Dermis blood vessel endothelial cell (primary cell): ENCODE results near the gene PPM1G. TPM values are rescaled to one million over a fixed set of nuclear protein-coding genes. Genes with fewer than 3 reads are reported as not detected.
"Not testable (repeated sequence)": the region's sequence is repeated elsewhere in the genome, so short reads cannot be mapped to it uniquely, and the experiment has no call there.

ENCODE experiments used
- DNase-seq: peaks from one replicate; pipeline ENCODE4 v3.0.0; 2010
- total RNA-seq: library from RNA; depleted of rRNA; stranded (reverse); fragments of >200 nt; gene quantifications from 2 replicates; pipeline ENCODE4 v1.2.3, GENCODE V29; 2014

Gene PPM1G
- total RNA-seq, 1 donor from 2014 or later: 109 TPM

- no peak for DNase-seq
Measured at GRCh38 chr2:27372937-27373336, 36.5 kb downstream of the PPM1G start.

DNA sequence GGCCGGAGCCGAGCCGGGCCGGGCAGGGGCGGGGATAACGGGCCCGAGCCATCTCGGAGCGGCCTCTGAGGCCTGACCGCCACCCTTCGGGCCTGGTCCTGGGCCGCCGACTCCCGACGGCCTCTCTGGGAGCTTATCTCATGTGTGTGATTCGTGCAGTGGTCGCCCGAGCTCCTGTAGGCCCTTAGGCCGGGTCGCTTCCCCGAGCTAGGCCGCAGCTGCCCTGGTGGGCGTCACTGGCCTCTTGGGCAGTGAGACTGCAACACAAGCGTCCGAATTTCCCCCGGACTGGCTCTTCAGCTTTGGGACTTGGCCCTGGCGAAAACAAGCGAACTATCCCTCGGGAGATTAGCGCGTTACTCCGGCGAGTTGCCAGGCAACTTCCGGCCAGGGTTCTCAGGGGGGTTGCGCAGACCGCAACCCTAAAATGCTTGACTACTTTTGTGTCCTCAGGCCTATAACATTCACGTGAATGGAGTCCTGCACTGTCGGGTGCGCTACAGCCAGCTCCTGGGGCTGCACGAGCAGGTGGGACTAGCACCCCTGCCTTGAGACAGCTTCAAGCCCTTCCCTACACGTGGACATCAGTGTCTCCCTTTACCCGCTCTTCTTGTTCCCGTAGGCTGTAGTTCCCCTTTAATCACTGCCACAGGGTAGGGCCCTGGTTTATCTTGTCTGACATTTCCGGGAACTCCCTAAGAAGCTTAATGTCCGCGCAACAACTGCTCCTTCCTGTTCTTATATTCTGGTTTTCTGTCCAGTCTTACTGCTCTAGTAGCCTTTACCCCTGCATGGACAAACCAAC is 38.4 kb downstream of the PPM1G start:
- peak; percentile 41 for DNase-seq

GRCh38 chr2:27370026-27370815 is 39.2 kb downstream of the PPM1G start, which contains the start of the genes EIF2B4 and SNX17:
Gene EIF2B4, minus strand, starts transcription at chr2:27370338. Its CDS starts 24 bp downstream, at chr2:27370314.
Gene SNX17, plus strand, starts transcription at chr2:27370616. Its CDS starts 128 bp downstream, at chr2:27370744.
- DNase-seq: peak; percentile 99

DNA sequence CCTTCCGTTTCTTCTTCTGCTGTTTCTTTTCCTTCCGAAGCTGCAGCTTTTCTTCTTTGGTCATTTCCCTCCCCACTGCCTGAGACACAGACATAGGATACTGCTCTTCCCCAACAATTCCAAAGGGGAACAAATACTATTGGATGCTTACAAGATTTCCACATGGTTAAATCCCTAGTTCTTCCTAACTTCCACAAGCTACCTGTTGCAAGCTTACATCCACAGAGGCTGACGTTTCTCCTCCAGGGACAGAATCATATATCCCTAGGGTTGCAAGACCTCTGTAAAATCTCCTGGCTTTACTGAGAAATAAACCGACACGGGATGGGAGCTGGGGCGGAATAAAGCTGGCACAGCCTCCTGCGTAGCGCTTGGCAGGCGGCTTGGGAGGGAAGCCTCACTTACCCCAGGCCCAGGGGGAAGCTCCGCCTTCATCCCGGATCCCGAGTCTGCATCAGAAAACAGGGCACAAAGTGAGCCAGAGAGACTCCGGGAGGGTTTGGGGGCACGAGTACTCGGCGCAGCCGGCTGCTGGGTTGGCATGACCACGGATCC is 39.8 kb downstream of the PPM1G start:
- peak; percentile 71 for DNase-seq

DNA sequence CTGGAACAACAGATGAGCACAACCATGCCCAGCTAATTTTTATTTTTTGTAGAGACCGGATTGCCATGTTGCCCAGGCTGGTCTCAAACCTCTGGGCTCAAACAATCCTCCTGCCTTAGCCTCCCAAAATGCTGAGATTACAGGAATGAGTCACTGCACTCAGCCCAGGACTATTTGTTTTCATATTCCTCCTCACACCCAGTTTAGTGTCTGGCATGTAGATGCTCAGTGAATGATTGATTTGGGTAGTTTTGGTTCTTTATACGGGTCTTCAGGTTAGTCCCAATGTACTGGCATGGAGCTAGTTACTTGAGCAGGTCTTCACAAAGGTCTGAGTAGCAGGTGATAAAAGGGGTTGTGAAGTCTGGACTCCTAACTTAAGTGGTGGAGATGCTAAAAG is 45.5 kb downstream of the PPM1G start:
- DNase-seq: no peak

GRCh38 chr2:27362678-27363420 is 46.5 kb downstream of the PPM1G start:
- DNase-seq: no peak

DNA sequence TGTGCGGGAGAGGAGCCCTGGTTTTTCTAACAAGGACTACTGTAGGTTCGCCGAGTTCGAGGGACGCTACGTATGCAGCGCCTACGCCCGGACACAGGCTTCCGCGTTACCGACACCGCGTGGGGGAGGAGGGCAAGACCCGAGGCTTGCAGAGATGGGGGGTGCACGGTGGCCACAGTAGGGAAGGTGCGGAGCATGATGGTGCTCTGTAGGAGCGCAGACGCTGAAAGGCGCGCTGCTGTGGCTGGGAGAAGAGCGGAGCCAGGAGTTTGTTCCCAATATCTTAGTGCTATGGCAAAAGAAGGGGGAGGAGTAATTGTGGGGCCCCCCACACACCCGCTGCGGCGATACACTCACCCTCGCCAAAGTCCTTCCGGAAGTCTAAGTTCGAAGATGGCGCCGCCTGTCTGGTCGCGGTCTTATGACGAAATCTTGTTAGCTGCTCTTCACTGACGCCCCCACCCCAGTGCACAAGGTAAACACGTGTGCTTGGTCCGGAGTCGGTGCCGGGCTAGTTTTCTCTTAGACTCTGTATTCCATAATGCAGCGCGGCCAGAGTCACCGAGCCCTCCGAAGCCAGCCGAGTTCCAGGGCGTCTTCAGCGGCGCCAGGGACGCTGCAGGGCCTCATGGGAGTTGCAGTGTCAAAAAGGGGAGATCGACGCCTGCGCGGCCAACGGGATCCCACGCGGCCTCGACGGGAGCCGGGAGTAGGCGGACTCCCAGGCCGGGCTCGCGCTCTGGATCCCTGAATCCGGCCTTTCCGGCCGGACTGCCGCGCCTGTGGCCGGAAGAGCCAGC is 52.8 kb downstream of the PPM1G start, which contains the start of gene GTF3C2:
Gene GTF3C2, minus strand, starts transcription at position 383 of the 800 bp plus-strand sequence. CDS start 13,210 bp downstream, outside the sequence.
- DNase-seq: peak; percentile 98

GRCh38 chr2:27356056-27356381 is 53.4 kb downstream of the PPM1G start:
- DNase-seq: peak; percentile 78

DNA sequence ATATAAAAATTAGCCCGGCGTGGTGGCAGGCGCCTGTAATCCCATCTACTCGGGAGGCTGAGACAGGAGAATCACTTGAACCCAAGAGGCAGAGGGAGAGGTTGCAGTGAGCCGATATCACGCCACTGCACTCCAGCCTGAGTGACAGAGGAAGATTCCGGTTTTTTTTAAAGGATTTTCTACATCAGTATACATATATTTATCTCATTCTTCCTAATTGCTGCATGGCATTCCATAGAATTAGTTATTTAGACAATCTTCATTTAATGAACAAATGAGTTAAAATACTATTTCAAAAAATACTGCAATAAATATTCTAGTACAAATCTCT is 54.8 kb downstream of the PPM1G start:
- DNase-seq: no peak

GRCh38 chr2:27353762-27354596 is 55.4 kb downstream of the PPM1G start:
- DNase-seq: no peak

- not testable (repeated sequence) for DNase-seq
Measured at GRCh38 chr2:27353386-27353761, 56.0 kb downstream of the PPM1G start.

DNA sequence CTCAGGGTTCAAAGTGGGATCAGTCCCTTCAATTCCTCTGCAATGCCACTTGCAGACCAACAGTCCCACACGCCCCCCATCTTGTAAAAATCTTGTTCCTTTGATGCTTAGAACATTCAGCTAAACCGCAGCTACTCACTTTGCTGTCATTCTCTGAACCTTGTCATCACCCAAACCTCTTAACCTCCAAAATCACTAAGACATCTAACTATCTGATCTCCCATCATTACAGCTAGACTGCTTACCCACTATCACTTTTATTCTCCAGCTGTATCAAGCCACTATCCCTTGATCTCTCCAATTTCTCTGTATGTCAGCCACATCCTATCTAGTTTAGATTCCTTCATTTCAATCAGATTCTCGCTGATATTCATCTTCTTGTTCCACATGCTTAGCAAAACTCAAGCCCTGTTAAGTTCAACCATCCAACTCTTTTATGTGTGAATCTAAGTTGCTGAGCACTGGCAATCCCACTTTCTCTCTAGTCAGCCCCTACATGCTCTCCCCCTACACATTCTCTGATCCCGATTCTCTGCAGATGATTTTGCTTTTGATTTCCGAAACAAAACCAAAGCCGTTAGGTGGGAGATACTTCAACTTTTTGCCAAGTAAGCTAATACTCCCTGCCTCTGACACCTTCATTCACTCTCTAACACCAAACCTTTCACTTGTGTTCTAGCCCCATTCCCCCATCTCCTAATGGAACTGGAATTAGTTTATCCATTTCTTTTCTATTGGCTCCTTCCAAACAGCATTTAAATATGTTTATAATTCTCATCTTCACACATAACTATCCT is 57.4 kb downstream of the PPM1G start:
- no peak for DNase-seq

DNA sequence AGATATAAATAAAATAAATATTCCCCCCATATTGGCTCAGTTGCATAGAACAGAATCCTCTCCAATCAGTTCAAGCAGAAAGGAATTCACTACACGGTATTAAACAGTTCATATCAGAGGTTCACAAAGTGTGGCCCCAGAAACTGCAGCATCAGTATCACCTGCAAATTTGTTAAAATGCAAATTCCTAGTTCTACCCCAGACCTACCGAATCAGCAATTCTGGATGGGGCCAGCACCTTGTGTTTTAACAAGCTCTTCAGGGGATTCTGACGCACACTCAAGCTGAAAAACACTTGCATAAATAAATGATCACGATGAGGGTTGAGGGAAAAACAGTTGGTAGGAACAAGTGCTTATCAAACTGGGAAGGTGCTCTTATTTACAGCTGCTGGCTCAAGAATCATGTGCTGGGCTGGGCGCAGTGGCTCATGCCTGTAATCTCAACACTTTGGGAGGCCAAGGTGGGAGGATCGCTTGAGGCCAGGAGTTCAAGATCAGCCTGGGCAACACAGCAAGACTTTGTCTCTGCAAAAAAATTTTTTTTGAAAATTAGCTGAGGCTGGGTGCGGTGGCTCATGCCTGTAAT is 59.2 kb downstream of the PPM1G start:
- DNase-seq: no peak

DNA sequence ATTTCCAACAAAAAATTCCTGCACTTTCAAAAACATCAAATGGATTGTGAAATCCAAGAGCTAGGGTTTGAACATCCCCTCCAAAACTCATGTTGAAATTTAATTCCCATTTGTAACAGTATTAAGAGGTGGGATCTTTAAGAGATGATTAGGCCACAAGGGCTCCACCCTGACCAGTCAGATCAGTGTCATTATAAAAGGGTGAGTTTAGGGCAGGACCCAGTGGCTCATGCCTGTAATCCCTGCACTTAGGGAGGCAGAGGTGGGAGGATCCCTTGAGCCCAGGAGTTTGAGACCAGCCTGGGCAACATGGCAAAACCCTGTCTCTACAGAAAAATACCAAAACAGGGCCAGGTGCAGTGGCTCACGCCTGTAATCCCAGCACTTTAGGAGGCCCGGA is 61.8 kb downstream of the PPM1G start:
- DNase-seq: no peak

DNA sequence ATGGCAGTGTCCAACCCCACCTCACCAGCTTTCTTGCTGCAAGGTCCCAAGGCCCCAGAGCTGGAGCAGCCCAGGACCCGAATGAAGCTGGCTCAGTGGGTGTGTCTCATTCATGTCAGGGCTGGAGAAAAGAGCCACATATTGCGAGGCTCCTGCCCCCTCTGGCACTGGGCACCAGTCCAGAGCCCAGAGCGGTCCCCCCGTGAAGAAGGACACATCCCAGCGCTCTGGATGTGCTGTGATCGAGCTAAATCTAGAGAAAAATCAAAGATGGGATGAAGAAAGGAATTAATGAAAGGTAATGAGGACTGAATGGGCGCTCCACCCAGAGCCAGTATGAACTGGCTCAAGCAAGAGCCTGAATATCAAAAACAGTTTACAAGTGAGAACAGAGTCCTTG is 73.2 kb downstream of the PPM1G start:
- no peak for DNase-seq

- DNase-seq: no peak
Measured at GRCh38 chr2:27335311-27335710, 74.1 kb downstream of the PPM1G start.
